HL-60 (cell line): ENCODE measurements around the gene DLG5.

Experiments
- CTCF ChIP-seq: IDR thresholded peaks from one replicate; pipeline ENCODE4 v1.5.1; 2011; ENCODE audit warnings: low read length, control low read depth, inconsistent platforms; ENCODE audit not compliant: insufficient read depth
- REST ChIP-seq: IDR thresholded peaks from 2 replicates; pipeline ENCODE4 v1.6.1; 2012; ENCODE audit warnings: low read depth; ENCODE audit not compliant: insufficient replicate concordance
- SPI1 ChIP-seq: IDR thresholded peaks from 2 replicates; pipeline ENCODE4 v1.6.1; 2012; ENCODE audit warnings: low read depth, mild to moderate bottlenecking, borderline replicate concordance

GRCh38 chr10:77820349-77820748 lies 106.2 kb downstream of the DLG5 start:
- no peak for TF ChIP-seq CTCF
- TF ChIP-seq SPI1, result no peak
- TF ChIP-seq REST, result no peak
